HepG2 (cell line): ENCODE data around the gene THRSP. TPM values are rescaled to one million over a fixed set of nuclear protein-coding genes. Genes with fewer than 3 reads are reported as not detected.

Source experiments
- ATAC-seq: fragments of 200-7000 bp; cut with Tn5 transposase; 3 replicates; pipeline ENCODE4 v1.9.1; 2020; ENCODE audit warnings: mild to moderate bottlenecking, moderate library complexity
- BruUV-seq: library from RNA; stranded (reverse); fragments of 400-500 nt; replicated peaks from 2 replicates; lab custom pipeline; 2021; lab: Mats Ljungman, UMichigan
- CTCF ChIA-PET: fragments of 300-600 bp; formaldehyde crosslinking; extraction: SDS; loops from one replicate; lab custom pipeline; 2021; ENCODE audit warnings: low total read pairs, inconsistent platforms, low intra/inter-chr PET ratio; lab: Yijun Ruan, JAX
- POLR2A ChIA-PET: fragments of 350-600 bp; sonication (Branson Sonifier 250); formaldehyde crosslinking; loops from one replicate; lab custom pipeline; 2020; ENCODE audit warnings: antibody characterized with exemption, inconsistent platforms; lab: Yijun Ruan, JAX
- DNase-seq: peaks from one replicate; pipeline ENCODE4 v3.0.0-alpha.2; 2015; ENCODE audit warnings: low spot score
- FAIRE-seq: peaks from 3 replicates; lab custom pipeline; 2011; peaks lifted over from hg19 to GRCh38; lab: Jason Lieb, UNC
- H2AFZ ChIP-seq: one replicate; pipeline ENCODE4 v1.6.1; 2011; ENCODE audit warnings: low read length, inconsistent platforms
- H3K27ac ChIP-seq: fragments of 300-600 bp; 3 replicates; pipeline ENCODE4 v1.8.0; 2011; ENCODE audit warnings: mixed run types, mild to moderate bottlenecking, mixed read lengths, low read length, inconsistent platforms; ENCODE audit not compliant: insufficient read depth; ENCODE audit errors: extremely low read length
- H3K27me3 ChIP-seq, 2 experiments: fragments of 200-600 bp in 1 of 2; 2 replicates in 1 of 2; 3 replicates in 1 of 2; pipeline versions ENCODE4 v1.6.0 to v1.8.0; 2011; ENCODE audit warnings: low read length in 2 of 2, mild to moderate bottlenecking in 2 of 2, moderate library complexity in 2 of 2, inconsistent platforms in 1 of 2; ENCODE audit not compliant: insufficient read depth in 2 of 2, control insufficient read depth in 1 of 2
- H3K36me3 ChIP-seq, 2 experiments: fragments of 200-600 bp in 1 of 2; replicated peaks in 1 of 2; 2 replicates in 1 of 2; 3 replicates in 1 of 2; pipeline versions ENCODE4 v1.5.1 to v1.8.0; 2011; ENCODE audit warnings: low read length in 2 of 2, inconsistent platforms in 1 of 2; ENCODE audit not compliant: insufficient read depth in 2 of 2, control insufficient read depth in 1 of 2
- H3K4me1 ChIP-seq: 2 replicates; pipeline ENCODE4 v1.5.1; 2012; ENCODE audit warnings: low read length, inconsistent platforms; ENCODE audit not compliant: insufficient read depth
- H3K4me2 ChIP-seq: 2 replicates; pipeline ENCODE4 v1.6.0; 2011; ENCODE audit warnings: low read depth, low read length, inconsistent platforms
- H3K4me3 ChIP-seq, 3 experiments: fragments of 200-600 bp in 1 of 3; sonication (generic), shearing (Covaris generic) in 1 of 3; replicated peaks in 1 of 3; 2 replicates each; pipeline ENCODE4 v1.5.1; 2011 to 2016; ENCODE audit warnings: low read length in 3 of 3, inconsistent platforms in 2 of 3, low read depth in 2 of 3, mild to moderate bottlenecking in 2 of 3, control low read depth in 1 of 3, mixed read lengths in 1 of 3; ENCODE audit not compliant: insufficient read depth in 1 of 3
- H3K79me2 ChIP-seq: one replicate; pipeline ENCODE4 v1.6.1; 2011; ENCODE audit warnings: low read length, inconsistent platforms; ENCODE audit not compliant: insufficient read depth
- H3K9ac ChIP-seq: 2 replicates; pipeline ENCODE4 v1.6.0; 2011; ENCODE audit warnings: mild to moderate bottlenecking, low read depth, low read length, inconsistent platforms; ENCODE audit not compliant: insufficient read depth
- H3K9me3 ChIP-seq: 2 replicates; pipeline ENCODE4 v1.5.1; 2012; ENCODE audit warnings: mild to moderate bottlenecking, low read length
- H4K20me1 ChIP-seq: 2 replicates; pipeline ENCODE4 v1.6.0; 2011; ENCODE audit warnings: inconsistent platforms, mild to moderate bottlenecking, low read length, moderate library complexity; ENCODE audit not compliant: insufficient read depth
- ARHGAP35 ChIP-seq: sonication (generic); formaldehyde crosslinking; IDR thresholded peaks from 2 replicates; pipeline ENCODE4 v1.9.0; 2022; ENCODE audit warnings: mild to moderate bottlenecking, inconsistent platforms, moderate library complexity, missing genetic modification reagents, borderline replicate concordance
- ESRRA ChIP-seq: sonication (generic); formaldehyde crosslinking; IDR thresholded peaks from 2 replicates; pipeline ENCODE4 v1.5.1; 2020; ENCODE audit warnings: mild to moderate bottlenecking, low read depth, missing genetic modification reagents
- FOSL1 ChIP-seq: sonication (generic); formaldehyde crosslinking; IDR thresholded peaks from 2 replicates; pipeline ENCODE4 v1.9.0; 2021; ENCODE audit warnings: missing genetic modification reagents, borderline replicate concordance
- KDM5B ChIP-seq: sonication (generic); formaldehyde crosslinking; IDR thresholded peaks from 2 replicates; pipeline ENCODE4 v1.4.0; 2020; ENCODE audit warnings: missing genetic modification reagents, mild to moderate bottlenecking, borderline replicate concordance
- MXI1 ChIP-seq: IDR thresholded peaks from 3 replicates; pipeline ENCODE4 v1.6.1; 2012; ENCODE audit warnings: low read depth, low read length, inconsistent platforms, borderline replicate concordance
- SSRP1 ChIP-seq: IDR thresholded peaks from 2 replicates; pipeline ENCODE4 v1.6.1; 2016; ENCODE audit warnings: control low read depth
- TBL1XR1 ChIP-seq: fragments of 150-350 bp; IDR thresholded peaks from 2 replicates; pipeline ENCODE4 v1.6.1; 2014; ENCODE audit warnings: borderline replicate concordance, low read length; ENCODE audit not compliant: partially characterized antibody
- ZNF629 ChIP-seq: sonication (generic); formaldehyde crosslinking; conservative IDR thresholded peaks from 2 replicates; pipeline ENCODE4 v1.5.0; 2020; ENCODE audit warnings: missing genetic modification reagents
- ZNF883 ChIP-seq: sonication (generic); formaldehyde crosslinking; IDR thresholded peaks from 2 replicates; pipeline ENCODE4 v1.5.1; 2020; ENCODE audit warnings: mild to moderate bottlenecking, missing genetic modification reagents; ENCODE audit errors: not compliant biosample characterization
- WGBS: methylation state at CpG from one replicate; pipeline ENCODE4 v1.1.6; 2017; ENCODE audit warnings: low lambda C conversion rate; 5-methylcytosine and 5-hydroxymethylcytosine counted together
- in situ Hi-C: cut with HindIII; loops from 2 replicates; pipeline ENCODE4 v1.10.0; 2017; ENCODE audit warnings: low pct_unique_long_range_greater_than_20kb; ENCODE audit not compliant: extremely low pct_ligation_motif_present
- intact Hi-C: fragments of 100-400 bp; cut with micrococcal nuclease; formaldehyde crosslinking; loops from one replicate; pipeline ENCODE4 v1.10.0; 2022; ENCODE audit not compliant: unreplicated experiment
- polyA plus RNA-seq, 8 experiments: library from polyadenylated mRNA; depleted of rRNA in 3 of 8; stranded (reverse) in 7 of 8; unstranded in 1 of 8; fragments of >200 nt; fragmentation: Illumina TruSeq in 4 of 8; extraction: Trizol in 4 of 8; gene quantifications; 2 replicates each; pipeline versions ENCODE4 v1.2.1 to v1.2.3, GENCODE V29; 2011 to 2016; ENCODE audit warnings: low read depth in 4 of 8, missing spikeins in 1 of 8, mixed read lengths in 1 of 8; ENCODE audit not compliant: insufficient read depth in 1 of 8
- total RNA-seq, 5 experiments: library from RNA; depleted of rRNA; stranded (reverse); fragments of >200 nt; fragmentation: Illumina TruSeq; extraction: Trizol; gene quantifications; 2 replicates each; pipeline ENCODE4 v1.2.3, GENCODE V29; 2016; ENCODE audit warnings: low read depth in 1 of 5
- TF ChIP-seq, protein P1 (sequence below): sonication (generic); formaldehyde crosslinking; IDR thresholded peaks from 2 replicates; pipeline ENCODE4 v1.4.0; 2020; ENCODE audit warnings: mild to moderate bottlenecking, missing genetic modification reagents
- TF ChIP-seq, protein P2 (sequence below): sonication (generic); formaldehyde crosslinking; IDR thresholded peaks from 2 replicates; pipeline ENCODE4 v1.4.0; 2020; ENCODE audit warnings: missing genetic modification reagents, borderline replicate concordance

Gene THRSP
- total and polyA plus RNA-seq, 2 of the 13 experiments (the other 11 are each of a cell fraction or from before 2014, with no cell fraction given) = 0.13 to 0.58 TPM

DNA sequence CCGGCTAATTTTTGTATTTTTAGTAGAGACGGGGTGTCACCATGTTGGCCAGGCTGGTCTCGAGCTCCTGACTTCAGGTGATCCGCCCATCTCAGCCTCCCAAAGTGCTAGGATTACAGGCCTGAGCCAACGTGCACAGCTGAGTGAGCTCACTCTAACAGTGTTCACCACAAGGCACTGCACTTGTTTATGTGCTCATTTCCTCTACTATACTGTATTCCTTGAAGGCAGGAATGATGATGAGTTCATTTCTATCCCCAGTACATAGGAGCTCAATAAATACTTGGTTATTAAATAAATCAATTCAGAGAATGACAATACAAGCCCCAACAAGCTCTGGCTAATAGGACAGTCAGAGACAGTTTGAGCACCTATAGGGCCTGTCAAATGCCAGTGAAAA lies 46.7 kb downstream of the THRSP start:
- Histone ChIP-seq H3K9ac (no peak overlapping the region), H3K4me2 (no peak overlapping the region), H3K79me2 (no peaks in the 10 kb centered on the region), H3K36me3 (peaks cover 7 to 35% of the 10 kb centered on the region in 2 experiments; a peak in 4 of 5 replicates), H3K9me3 (no peaks in the 10 kb centered on the region), H2AFZ (no peak overlapping the region), H4K20me1 (no peaks in the 10 kb centered on the region), H3K4me3 (no peak overlapping the region), H3K4me1 (no peaks in the 10 kb centered on the region), H3K27ac (no peak overlapping the region), H3K27me3 (no peaks in the 10 kb centered on the region)
- intact Hi-C loops = no loop called here
- WGBS = 89% methylated on average over 4 of the region's 5 CpGs
- POLR2A ChIA-PET = interaction anchor here (0.9 to 1.3 kb wide), 2 partner anchors 20 to 24 kb away, joined by 3 to 4 read pairs; no protein-coding TSS in a partner anchor
- ATAC-seq (no peak), DNase-seq (no peak), FAIRE-seq (no peak)
- CTCF ChIA-PET = no interaction called here
- in situ Hi-C loops = no loop called here
- TF ChIP-seq ZNF883 (CRISPR knock-in tag) (no peak), TBL1XR1 (no peak), ARHGAP35 (CRISPR knock-in tag) (no peak), ZNF629 (no peak), MXI1 (no peak), ESRRA (CRISPR knock-in tag) (no peak), KDM5B (CRISPR knock-in tag) (no peak), SSRP1 (CRISPR knock-in tag) (no peak), FOSL1 (CRISPR knock-in tag) (no peak)
- TF ChIP-seq, protein P1, sequence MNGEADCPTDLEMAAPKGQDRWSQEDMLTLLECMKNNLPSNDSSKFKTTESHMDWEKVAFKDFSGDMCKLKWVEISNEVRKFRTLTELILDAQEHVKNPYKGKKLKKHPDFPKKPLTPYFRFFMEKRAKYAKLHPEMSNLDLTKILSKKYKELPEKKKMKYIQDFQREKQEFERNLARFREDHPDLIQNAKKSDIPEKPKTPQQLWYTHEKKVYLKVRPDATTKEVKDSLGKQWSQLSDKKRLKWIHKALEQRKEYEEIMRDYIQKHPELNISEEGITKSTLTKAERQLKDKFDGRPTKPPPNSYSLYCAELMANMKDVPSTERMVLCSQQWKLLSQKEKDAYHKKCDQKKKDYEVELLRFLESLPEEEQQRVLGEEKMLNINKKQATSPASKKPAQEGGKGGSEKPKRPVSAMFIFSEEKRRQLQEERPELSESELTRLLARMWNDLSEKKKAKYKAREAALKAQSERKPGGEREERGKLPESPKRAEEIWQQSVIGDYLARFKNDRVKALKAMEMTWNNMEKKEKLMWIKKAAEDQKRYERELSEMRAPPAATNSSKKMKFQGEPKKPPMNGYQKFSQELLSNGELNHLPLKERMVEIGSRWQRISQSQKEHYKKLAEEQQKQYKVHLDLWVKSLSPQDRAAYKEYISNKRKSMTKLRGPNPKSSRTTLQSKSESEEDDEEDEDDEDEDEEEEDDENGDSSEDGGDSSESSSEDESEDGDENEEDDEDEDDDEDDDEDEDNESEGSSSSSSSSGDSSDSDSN (CRISPR knock-in tag) = no peak
- TF ChIP-seq, protein P2, sequence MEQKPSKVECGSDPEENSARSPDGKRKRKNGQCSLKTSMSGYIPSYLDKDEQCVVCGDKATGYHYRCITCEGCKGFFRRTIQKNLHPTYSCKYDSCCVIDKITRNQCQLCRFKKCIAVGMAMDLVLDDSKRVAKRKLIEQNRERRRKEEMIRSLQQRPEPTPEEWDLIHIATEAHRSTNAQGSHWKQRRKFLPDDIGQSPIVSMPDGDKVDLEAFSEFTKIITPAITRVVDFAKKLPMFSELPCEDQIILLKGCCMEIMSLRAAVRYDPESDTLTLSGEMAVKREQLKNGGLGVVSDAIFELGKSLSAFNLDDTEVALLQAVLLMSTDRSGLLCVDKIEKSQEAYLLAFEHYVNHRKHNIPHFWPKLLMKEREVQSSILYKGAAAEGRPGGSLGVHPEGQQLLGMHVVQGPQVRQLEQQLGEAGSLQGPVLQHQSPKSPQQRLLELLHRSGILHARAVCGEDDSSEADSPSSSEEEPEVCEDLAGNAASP = no peak
- no TSS peak for BruUV-seq
